Stimulated activated CD8-positive, alpha-beta memory T cell treated with anti-CD3 and anti-CD28 coated beads, Interleukin-12 subunit alpha, Interleukin-12 subunit beta, amount 100 ng/mL, for 1 hour (primary cell): ENCODE results near the gene CCSER1.

ENCODE experiments used
- DNase-seq: peaks from one replicate; pipeline ENCODE4 v3.0.0-alpha.2; 2020; ENCODE audit warnings: low read depth

CCSER1 gene

DNA sequence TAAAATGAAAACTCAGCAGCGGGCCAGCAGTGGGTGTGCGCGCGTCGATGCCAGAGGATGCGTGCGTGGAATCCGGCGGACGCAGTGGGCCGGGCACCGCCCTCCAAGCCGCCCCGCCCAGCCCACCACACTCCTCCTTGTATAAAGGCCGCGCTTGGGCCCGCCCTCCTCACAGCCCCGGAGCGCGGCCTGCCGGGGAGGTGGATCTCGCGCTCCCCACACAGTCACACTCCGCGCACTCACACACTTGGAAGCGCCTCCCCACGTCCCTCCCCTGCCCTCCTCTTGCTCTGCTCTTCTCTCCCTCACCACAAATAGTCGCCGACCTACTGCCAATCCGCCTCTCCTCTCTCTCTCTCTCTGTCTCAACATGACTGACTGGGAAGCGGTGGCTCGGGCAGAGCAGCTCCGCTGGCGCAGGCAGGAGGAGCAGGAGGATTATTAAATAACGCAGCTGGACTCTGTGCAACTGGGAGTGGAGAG is at the start of gene CCSER1:
Gene CCSER1, plus strand, starts transcription at position 172 of the 483 bp plus-strand sequence.
- no peak for DNase-seq

DNA sequence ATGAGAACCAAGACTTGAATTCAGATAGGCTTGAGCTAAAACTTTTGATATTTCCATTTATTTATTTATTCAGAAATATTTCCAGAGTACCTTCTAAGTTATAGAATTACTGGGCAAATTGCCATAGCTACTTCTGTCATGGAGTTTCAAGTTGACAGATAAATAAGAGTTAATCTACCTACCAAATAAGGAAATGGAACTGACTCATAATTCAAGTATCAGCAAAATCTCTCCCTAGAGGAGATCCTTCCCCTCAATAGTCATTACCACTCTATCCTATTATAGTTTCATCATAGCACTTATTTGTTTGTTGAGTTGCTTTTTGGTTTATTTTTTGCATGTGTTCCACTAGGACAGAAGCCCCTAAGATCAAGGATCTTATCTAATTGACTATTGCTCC is 48.8 kb upstream of the CCSER1 start:
- no peak for DNase-seq

GRCh38 chr4:90080116-90080515 is 47.1 kb upstream of the CCSER1 start:
- DNase-seq, result no peak

DNA sequence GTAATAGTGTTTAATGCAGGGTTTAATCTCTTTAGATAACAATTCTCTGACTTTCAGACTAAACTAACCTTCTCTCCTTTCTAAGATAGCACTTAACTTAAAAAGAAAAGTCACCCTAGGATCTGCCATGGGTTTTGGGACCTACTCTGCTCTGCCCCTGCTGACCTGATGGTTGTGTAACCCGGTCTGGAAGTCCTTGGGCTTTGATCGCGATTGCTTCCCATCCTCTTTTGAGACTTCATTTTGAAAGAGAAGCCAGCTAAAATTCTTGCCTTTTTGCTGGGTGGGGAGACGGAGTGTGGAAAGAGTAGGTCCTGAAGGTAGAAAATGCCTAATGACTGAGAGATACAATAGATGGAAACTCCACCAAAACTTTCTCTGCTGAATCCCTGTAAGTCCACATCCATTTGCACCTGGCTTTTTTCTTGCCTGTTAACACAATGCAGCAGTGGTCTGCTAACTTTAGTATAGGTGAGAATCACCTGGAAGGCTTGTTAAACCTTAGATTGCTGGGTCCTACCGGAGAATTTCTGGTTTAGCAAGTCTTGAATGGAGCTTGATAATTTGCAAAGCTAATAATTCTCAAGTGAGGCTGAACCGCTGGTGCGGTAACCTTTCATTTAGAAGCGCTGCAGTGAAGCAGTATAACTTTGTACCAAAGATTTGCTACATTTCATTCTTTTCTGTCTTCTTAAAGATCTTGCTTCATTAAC is 45.6 kb upstream of the CCSER1 start:
- no peak for DNase-seq

DNA sequence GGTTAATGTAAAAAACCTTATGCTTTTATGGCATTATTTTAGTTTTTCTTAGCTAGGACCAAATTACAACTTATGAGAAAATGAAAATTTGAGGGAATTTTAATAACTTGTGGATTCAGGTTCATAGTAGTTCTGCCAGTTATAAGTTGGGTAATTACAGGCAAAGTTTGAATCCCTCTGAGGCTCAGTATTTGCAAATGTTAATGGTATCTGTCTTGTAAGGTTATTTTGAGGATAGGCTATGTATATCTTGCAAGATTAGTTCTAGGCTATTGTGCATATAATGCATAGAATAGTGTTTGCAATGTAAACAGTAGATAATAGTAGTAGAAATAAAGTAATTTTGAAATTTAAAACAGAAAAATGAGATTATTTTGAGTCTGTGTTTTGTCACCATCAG is 44.7 kb upstream of the CCSER1 start:
- no peak for DNase-seq

GRCh38 chr4:90084277-90084966 is 42.8 kb upstream of the CCSER1 start:
- no peak for DNase-seq

- DNase-seq, result no peak
These were observed 42.3 kb upstream of the CCSER1 start for GRCh38 chr4:90084967-90085295.

DNA sequence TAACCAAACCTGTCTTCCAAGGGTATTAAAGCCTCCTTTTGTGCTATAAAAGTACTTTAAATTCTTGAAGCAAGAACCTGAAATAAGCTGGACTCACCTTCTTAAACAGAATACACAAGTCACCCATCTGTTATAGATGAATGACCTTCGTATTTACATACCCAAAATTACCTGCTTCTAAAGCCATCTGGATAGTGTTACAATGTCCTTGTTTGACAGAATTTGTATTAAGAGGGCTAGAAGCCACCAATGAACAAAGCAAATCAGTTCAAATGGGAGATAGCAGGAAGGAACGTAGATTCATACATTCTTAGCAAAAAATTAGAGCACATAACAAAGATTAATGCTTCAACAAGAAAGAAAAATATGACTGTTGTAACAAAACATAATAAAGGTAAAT is 33.7 kb upstream of the CCSER1 start:
- no peak for DNase-seq

GRCh38 chr4:90095000-90095399 is 32.2 kb upstream of the CCSER1 start:
- DNase-seq, result no peak

- DNase-seq, result no peak
These were observed 27.4 kb upstream of the CCSER1 start for GRCh38 chr4:90099812-90100211.

DNA sequence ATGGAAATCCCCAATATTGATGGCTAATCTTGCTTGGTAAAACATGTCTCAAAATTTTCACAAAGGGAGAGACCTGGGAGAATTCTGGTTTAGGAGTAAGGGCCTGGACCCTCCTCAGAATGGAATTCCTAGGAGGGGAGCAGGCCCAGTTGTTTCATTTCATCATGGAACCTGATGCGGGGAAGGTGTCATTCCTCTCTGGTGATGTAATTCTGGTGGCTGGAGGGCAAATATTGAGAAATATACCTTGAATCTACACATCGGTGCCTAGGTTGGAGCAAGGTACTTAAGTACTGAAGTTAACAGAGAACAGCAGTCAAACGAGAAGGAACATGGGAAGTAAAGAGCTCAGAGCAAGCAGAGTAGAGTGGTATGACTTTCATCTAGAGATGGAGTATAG is 23.2 kb upstream of the CCSER1 start:
- DNase-seq, result no peak

DNA sequence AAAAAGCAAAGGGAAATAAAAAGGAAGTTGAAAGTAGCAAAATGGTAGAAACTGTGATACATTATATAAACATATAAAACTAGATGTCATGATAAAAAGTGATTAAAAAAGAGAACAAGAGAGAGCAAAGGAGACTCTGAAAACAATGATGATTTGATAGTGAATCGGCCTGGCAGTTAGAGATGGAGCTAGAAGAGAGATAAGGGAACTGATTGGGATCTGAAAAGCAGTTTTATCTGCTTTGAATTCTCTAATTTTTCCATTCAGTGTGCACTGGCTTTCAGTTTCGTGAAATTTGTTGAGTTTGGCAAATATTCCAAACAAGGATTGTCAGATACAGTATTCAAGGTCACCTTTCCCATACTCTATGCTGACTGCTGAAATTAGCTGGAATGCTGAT is 21.9 kb upstream of the CCSER1 start:
- DNase-seq, result no peak

DNA sequence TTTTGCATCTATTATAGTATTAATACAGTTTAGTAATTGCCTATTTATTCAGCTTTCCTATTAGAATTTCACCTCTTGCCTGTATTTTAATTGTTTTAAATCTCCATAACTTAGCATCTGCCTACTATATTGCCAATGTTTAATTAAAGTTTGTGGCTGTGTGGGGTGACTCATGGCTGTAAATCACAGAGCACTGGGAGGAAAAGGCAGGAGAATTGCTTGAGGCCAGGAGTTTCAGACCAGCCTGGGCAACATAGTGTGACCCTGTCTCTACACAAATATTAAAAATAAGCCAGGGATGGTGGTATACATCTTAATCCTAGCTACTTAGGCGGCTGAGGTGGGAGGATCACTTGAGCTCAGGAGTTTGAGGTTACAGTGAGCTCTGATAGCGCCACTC is 14.5 kb upstream of the CCSER1 start:
- DNase-seq, result no peak

DNA sequence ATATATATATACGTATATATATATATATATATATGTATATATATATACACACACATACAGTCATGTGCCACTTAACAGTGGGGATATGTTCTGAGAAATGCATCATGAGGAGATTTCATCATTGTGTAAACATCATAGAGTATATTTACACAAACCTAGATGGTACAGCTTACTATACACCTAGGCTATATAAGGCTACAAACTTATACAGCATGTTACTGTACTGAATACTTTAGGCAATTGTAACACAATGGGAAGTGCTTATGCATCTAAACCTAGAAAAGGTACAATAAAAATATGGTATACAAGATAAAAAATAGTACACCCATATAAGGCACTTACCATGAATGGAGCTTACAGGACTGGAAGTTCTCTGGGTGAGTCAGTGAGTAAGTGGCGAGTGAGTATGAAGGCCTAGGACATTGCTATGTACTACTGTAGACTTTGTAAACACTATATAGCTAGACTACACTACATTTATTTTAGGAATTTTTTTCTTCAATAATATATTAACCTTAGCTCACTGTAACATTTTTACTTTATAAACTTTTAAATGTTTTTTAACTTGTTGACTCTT is 13.2 kb upstream of the CCSER1 start:
- no peak for DNase-seq

DNA sequence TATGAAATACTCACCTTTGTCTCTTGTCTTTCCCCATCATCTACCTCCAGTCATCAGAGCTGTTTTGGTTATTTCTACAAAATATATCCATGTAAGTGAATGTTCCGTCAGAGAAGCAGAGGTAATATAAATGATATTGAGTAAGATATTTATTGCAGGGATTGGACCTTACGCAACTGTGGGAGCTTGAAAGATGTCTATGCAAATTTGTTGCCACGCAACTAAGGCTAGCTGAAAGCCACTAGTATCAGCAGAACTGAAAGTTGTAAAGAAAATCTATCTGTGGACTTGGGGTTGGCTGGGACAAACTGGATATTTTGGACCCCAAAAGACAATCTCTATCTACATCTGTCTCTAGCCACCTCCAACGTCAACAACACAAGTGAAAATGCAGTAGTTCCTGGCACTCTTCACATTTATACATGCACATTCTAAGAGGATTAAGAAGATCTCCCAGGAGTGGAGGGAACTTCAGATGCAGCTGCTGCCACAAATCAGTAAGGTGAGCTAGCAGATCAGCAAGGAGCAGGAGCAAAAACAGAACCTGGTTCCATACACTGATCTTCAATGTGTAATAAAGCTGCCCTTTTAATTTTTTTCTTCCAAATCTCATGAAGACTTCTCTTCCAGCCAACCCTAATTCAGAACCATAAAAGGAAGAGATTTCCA is 8.5 kb upstream of the CCSER1 start:
- DNase-seq, result no peak

DNA sequence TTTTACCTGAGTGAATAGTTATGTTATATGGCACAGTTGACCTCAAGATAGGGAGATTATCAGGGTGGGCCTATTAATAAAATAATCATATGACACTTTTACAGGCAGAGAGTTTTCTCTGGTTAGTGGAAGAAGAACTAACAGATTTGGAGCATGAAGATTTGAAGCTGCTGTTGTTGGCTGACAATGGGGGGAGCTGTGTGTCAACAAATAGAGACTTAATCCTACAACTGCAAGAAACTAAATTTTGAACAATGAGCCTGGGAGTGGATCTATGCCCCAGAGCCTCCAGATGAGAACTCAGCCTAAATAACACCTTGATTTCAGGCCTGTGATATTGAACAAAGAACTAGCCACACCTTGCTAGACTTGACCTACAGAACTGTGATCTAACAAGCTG is 7.2 kb upstream of the CCSER1 start:
- no peak for DNase-seq

DNA sequence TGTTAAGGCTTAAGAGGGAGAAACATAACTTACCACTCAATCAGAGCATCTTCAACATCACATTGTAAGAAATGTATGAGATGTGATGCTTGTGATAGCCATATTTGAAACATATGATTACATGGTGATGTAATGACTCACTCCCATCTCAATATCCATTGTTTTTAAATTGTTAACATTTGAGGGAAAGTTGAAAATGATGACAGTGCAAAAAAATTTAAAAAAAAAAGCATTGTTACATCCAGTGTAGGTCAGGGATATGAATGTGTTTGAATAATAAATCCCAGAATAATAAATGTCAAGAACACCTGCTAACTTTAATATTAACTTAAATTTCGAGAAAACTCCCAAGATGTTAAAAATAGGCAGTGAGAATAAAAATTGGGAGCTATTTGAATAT is 6.4 kb upstream of the CCSER1 start:
- DNase-seq, result no peak

GRCh38 chr4:90121676-90122354 is 5.4 kb upstream of the CCSER1 start:
- DNase-seq, result no peak

GRCh38 chr4:90122355-90122748 is 4.8 kb upstream of the CCSER1 start:
- DNase-seq, result no peak

DNA sequence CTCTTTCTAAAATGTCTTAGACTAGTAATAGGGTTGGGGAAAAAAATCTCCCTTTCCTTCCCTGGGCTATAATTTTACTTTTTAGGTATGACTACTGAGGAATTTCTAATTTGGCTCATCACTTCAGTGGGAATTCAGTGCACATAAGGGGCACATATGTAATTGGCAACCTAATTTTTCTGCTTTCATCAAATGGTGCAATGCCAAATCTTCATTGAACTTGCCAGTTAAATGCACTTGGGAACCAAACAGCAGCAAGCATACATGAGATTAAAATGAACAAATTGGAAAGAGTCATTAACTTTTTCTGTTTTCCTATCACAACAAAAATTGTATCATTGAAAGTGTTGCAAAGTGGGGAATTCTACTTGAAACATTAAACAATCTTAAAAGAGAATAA is 2.9 kb upstream of the CCSER1 start:
- DNase-seq, result no peak

- DNase-seq, result no peak
These were observed 389 bp upstream of the CCSER1 start for GRCh38 chr4:90126805-90127204.

DNA sequence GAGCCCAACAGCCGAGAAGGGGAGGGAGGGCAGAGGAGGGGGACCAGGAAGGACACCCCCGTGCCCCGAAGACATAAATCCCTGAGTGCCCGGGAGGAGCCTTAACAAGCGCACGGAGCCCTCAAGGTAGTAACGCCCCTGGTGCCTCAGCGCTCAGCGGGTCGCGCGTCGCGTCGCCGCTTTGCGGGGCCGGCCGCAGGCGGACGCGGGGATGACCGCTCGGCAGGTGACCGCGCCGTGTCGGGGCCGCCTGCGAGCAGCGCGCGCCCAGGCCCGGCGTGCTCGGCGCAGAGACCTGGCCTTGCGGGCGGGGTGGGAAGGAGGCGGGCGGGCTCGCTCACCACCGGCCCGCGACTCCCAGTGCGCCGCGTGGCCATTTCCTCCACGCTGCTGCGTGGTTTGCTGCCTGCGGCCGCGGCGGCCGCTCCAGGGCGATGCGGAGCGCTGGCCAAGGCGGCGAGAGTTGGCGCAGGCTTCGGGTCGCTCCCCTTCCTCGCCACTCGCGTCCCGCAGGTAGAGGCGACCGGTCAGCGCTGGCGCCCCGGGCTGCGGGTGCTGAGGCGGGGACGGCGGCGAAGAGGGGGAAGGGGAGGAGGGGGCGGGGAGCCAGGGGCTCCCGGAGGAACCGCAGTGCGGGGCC is 632 bp downstream of the CCSER1 start:
- no peak for DNase-seq
